ENCODE results near the gene SPRR2G.
"Not testable (repeated sequence)": the region's sequence is repeated elsewhere in the genome, so short reads cannot be mapped to it uniquely, and the experiment has no call there.

SPRR2G gene

DNA sequence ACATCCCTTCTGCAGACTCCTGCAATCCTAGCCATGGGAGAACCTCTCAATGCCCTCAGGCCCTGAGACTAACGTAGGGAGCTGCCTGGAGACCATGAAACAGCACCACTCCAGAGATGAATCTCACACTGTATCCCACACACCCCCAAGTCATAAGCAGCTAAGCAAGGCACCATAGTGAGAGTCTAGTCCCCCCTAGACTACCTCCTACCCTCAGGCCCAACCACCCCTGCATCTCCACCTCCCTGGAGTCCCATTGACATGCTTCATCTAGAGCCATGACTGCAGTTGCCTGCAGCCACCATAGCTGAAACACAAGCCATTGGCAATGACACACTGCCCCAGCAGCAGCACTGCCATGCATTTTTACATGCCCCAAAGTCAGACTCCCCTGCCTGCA, 17.4 kb downstream of the SPRR2G start:
- DNase-seq (ENCODE audit: low spot score) = no peak
- TF ChIP-seq, protein P1, sequence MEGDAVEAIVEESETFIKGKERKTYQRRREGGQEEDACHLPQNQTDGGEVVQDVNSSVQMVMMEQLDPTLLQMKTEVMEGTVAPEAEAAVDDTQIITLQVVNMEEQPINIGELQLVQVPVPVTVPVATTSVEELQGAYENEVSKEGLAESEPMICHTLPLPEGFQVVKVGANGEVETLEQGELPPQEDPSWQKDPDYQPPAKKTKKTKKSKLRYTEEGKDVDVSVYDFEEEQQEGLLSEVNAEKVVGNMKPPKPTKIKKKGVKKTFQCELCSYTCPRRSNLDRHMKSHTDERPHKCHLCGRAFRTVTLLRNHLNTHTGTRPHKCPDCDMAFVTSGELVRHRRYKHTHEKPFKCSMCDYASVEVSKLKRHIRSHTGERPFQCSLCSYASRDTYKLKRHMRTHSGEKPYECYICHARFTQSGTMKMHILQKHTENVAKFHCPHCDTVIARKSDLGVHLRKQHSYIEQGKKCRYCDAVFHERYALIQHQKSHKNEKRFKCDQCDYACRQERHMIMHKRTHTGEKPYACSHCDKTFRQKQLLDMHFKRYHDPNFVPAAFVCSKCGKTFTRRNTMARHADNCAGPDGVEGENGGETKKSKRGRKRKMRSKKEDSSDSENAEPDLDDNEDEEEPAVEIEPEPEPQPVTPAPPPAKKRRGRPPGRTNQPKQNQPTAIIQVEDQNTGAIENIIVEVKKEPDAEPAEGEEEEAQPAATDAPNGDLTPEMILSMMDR (IDR thresholded peaks at IDR 0.05; ENCODE audit: extremely low read depth, missing control alignments) = no peak

DNA sequence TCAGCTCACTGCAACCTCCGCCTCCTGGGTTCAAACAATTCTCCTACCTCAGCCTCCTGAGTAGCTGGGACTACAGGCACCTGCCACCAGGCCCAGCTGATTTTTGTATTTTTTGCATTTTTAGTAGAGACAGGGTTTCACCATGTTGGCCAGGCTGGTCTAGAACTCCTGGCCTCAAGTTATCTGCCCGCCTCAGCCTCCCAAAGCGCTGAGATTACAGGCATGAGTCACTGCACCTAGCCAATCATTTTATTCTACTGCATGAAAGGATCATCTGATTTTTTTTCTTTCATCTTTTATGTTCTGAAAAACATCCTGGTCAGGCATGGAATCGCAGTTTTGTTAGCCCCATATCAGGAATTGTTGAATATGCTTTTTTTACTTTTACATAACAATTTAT, 22.0 kb downstream of the SPRR2G start:
- not testable (repeated sequence) for DNase-seq (ENCODE audit: low spot score)

DNA sequence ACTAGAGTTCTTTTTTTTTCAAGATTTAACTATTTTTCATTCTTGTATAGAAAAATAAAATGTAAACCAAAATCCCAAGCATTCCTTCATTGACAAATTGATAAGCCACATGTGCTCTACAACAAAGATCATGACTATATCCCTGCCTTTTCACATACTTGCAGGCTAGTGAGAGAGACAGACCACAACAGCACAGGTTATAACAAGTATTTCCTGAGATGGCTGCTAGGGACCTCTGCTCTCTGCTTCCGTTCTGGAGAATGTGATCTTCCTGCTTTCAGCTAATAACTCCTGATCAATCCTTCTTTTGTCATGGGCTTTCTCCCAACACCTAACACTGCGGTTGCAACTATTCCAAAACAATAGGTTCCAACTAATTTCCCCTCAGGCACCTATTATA, 23.4 kb downstream of the SPRR2G start:
- TF ChIP-seq, protein P1 (IDR thresholded peaks at IDR 0.05; ENCODE audit: extremely low read depth, missing control alignments) = no peak
- DNase-seq (ENCODE audit: low spot score) = no peak

DNA sequence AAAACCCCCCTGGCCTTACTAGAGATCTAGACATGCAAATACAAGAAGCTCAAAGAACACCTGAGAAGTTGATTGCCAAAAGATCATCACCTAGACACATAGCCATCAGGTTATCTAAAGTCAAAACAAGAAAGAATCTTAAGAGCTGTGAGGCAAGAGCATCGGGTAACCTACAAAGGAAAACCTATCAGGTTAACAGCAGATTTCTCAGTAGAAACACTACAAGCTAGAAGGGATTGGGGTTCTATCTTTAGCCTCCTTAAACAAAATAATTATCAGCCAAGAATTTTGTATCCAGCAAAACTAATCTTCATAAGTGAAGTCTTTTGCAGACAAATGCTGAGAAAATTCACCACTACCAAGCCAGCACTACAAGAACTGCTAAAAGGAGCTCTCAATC, 25.2 kb downstream of the SPRR2G start:
- TF ChIP-seq, protein P1 (IDR thresholded peaks at IDR 0.05; ENCODE audit: extremely low read depth, missing control alignments) = no peak
- no peak for DNase-seq (ENCODE audit: low spot score)

DNA sequence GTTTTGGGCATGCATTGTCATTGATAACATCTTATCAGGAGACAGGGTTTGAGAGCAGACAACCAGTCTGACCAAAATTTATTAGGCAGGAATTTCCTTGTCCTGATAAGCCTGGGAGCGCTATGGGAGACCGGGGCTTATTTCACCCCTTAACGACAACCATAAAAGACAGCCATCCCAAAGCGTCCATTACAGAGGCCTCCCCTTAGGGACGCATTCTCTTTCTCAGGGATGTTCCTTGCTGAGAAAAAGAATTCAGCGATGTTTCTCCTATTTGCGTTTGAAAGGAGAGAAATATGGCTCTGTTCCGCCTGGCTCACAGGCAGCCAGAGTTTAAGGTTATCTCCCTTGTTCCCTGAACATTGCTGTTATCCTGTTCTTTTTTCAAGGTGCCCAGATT, 26.9 kb downstream of the SPRR2G start:
- DNase-seq (ENCODE audit: low spot score) = not testable (repeated sequence)

DNA sequence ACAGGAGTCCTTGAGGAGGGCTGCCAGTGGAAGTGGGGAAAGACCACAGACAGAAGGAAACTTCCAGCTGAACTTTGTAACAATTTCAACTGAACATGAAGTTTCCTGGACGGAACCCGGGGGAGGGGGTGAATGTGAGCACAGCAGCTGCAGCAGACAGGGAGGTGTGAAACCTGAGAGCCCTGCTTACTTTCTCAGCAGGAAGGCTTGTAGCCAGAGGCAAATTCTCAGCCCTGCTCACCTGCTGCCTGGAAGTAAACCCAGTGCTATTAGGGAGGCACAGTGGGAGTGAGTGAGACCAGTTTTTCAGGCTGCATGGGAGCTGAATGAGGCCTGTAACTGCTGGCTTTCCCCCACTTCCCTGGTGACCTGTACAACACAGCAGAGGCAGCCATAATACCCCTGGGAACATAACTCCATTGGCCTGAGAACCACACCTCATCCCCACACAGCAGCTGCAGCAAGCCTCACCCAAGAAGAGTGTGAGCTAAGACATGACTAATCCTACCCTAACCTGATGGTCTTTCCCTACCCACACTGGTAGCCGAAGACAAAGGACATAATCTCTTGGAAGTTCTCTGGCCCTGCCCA, 27.8 kb downstream of the SPRR2G start:
- DNase-seq (ENCODE audit: low spot score) = peak; percentile 21
- TF ChIP-seq, protein P1 (IDR thresholded peaks at IDR 0.05; ENCODE audit: extremely low read depth, missing control alignments) = no peak

DNA sequence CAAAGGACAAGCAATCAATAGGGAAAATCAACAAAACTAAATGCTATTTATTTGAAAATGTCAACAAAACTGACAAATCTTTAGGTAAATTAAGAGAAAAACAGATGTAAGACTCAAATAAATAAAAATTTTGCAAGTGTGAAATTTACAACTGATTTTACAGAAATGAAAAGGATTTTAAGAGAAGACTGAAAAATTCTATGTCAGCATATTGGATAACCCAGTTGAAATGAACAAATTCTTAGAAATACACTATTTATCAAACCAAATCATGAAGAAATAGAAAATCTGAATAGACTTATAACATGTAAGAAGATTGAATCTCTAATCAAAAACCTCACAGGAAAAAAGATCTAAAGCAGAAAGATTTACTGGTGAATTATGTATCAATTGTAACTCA, 29.7 kb downstream of the SPRR2G start:
- no peak for DNase-seq (ENCODE audit: low spot score)
- TF ChIP-seq, protein P1 (IDR thresholded peaks at IDR 0.05; ENCODE audit: extremely low read depth, missing control alignments) = no peak

DNA sequence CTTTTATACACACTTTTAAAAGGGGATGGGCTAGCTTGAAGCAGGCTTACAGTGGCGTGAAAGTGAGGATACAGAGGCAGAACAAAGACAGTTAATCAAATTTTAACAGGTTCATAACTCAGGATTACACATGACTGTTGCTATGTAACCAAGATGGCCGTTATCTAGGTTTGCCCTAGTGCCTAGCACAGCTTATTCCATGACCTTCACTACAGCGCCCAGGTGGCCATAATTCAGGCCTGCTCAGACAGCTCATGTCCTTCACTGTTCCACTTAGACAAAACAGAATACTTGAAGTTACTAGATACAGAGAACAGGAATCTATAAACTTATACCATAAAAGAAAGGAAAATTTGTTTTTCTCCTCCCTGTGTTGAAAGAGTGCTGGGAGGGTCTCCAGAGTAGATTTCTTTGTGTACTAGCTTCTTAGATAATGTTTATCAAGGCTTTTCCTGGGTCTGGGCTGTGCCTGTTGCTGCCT, 31.2 kb downstream of the SPRR2G start:
- DNase-seq (ENCODE audit: low spot score) = no peak
- TF ChIP-seq, protein P1 (IDR thresholded peaks at IDR 0.05; ENCODE audit: extremely low read depth, missing control alignments) = no peak

DNA sequence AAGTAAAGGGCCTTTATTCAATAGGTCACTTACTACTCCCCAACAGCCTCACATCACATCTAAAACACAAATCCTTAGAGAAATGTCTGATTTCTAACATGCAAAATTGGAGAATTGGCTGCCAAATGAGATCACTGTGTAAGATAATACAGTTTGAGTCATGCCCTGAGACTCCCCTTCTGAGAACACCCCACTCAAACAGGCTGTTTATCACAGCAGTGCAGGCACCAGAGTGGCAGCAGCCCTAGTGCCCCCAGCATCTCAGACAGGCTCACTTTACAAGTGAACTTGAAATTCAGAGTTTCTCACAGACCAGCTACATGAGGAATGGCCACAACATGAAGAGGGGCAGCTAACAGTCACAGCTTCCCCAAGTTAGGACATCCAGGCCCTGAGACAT, 35.4 kb downstream of the SPRR2G start:
- DNase-seq (ENCODE audit: low spot score) = not testable (repeated sequence)
